K562 (cell line): ENCODE measurements around the gene PTPRM. TPM values are rescaled to one million over a fixed set of nuclear protein-coding genes. Genes with fewer than 3 reads are reported as not detected.

ENCODE experiments used
- CHD2 ChIP-seq: IDR thresholded peaks from 2 replicates; pipeline ENCODE4 v1.6.1; 2011; ENCODE audit warnings: low read depth, low read length
- CTCF ChIP-seq, 3 experiments: IDR thresholded peaks in 2 of 3; conservative IDR thresholded peaks in 1 of 3; 2 replicates each; pipeline ENCODE4 v1.5.1; 2011 to 2012; ENCODE audit warnings: low read length in 3 of 3, mild to moderate bottlenecking in 3 of 3, control low read depth in 2 of 3, improper control_type of control experiment in 1 of 3, inconsistent platforms in 1 of 3, low read depth in 1 of 3, mixed read lengths in 1 of 3, moderate library complexity in 1 of 3; ENCODE audit not compliant: insufficient read depth in 2 of 3
- CTCFL ChIP-seq: IDR thresholded peaks from 2 replicates; pipeline ENCODE4 v1.6.1; 2011; ENCODE audit warnings: borderline replicate concordance, low read depth, mild to moderate bottlenecking, moderate library complexity, low read length; ENCODE audit not compliant: insufficient read depth, poor library complexity, severe bottlenecking
- E2F4 ChIP-seq: sonication (generic); formaldehyde crosslinking; IDR thresholded peaks from 2 replicates; pipeline ENCODE4 v1.8.0; 2022; ENCODE audit warnings: mild to moderate bottlenecking, low read depth, missing genetic modification reagents
- ETV1 ChIP-seq: fragments of 450-650 bp; conservative IDR thresholded peaks from 2 replicates; pipeline ENCODE4 v1.6.1; 2016; ENCODE audit warnings: missing genetic modification characterization, control low read depth, low read depth, missing compliant biosample characterization
- EZH2 ChIP-seq: IDR thresholded peaks from 2 replicates; pipeline ENCODE4 v1.6.1; 2012; ENCODE audit warnings: low read depth, mild to moderate bottlenecking, inconsistent platforms, low read length, borderline replicate concordance
- L3MBTL2 ChIP-seq: fragments of 450-650 bp; IDR thresholded peaks from 2 replicates; pipeline ENCODE4 v1.6.1; 2016; ENCODE audit warnings: mild to moderate bottlenecking, moderate library complexity
- RAD21 ChIP-seq, 2 experiments: fragments of 250-450 bp in 1 of 2; fragments of 450-650 bp in 1 of 2; sonication (Bioruptor Pico) in 1 of 2; formaldehyde crosslinking in 1 of 2; IDR thresholded peaks in 1 of 2; conservative IDR thresholded peaks in 1 of 2; 2 replicates each; pipeline versions ENCODE4 v1.4.0 to v1.8.0; 2020 to 2022; ENCODE audit warnings: mild to moderate bottlenecking in 2 of 2, moderate library complexity in 1 of 2
- RBFOX2 ChIP-seq: fragments of 200-400 bp; formaldehyde crosslinking; IDR thresholded peaks from 2 replicates; pipeline ENCODE4 v1.6.1; 2017; ENCODE audit warnings: low read depth, mild to moderate bottlenecking, low read length, moderate library complexity
- SMAD3 ChIP-seq: fragments of 450-650 bp; formaldehyde crosslinking; conservative IDR thresholded peaks from 2 replicates; pipeline ENCODE4 v1.4.0; 2020; ENCODE audit warnings: mild to moderate bottlenecking
- SMC3 ChIP-seq: conservative IDR thresholded peaks from 2 replicates; pipeline ENCODE4 v1.6.1; 2011; ENCODE audit warnings: low read depth, low read length, improper control_type of control experiment; ENCODE audit not compliant: insufficient read depth
- SNRNP70 ChIP-seq: fragments of 200-400 bp; formaldehyde crosslinking; optimal IDR thresholded peaks from 2 replicates; pipeline ENCODE3; 2017; ENCODE audit warnings: low read depth, low read length
- STAG1 ChIP-seq: sonication (generic); formaldehyde crosslinking; IDR thresholded peaks from 2 replicates; pipeline ENCODE4 v1.5.0; 2020; ENCODE audit warnings: missing genetic modification reagents, borderline replicate concordance
- TCF7 ChIP-seq: sonication (generic); IDR thresholded peaks from 2 replicates; pipeline ENCODE4 v1.6.1; 2016; ENCODE audit warnings: antibody characterized with exemption, borderline replicate concordance
- UBTF ChIP-seq, 2 experiments: IDR thresholded peaks; 2 replicates each; pipeline ENCODE4 v1.6.1; 2012; ENCODE audit warnings: improper control_type of control experiment in 2 of 2, low read depth in 2 of 2, low read length in 2 of 2, borderline replicate concordance in 1 of 2
- ZNF311 ChIP-seq: fragments of 250-450 bp; sonication (Bioruptor Pico); IDR thresholded peaks from 2 replicates; pipeline ENCODE4 v1.4.0; 2020; ENCODE audit warnings: mild to moderate bottlenecking, moderate library complexity
- polyA plus RNA-seq, 8 experiments: library from polyadenylated mRNA; depleted of rRNA in 4 of 8; stranded (reverse) in 5 of 8; unstranded in 3 of 8; fragments of >200 nt; fragmentation: Nextera tagmentation in 2 of 8; fragmentation: Illumina TruSeq in 1 of 8; extraction: Ambion mirVana in 2 of 8; extraction: Trizol in 1 of 8; gene quantifications; 2 replicates each; pipeline versions ENCODE4 v1.2.1 to v1.2.3, GENCODE V29; 2011 to 2014; ENCODE audit warnings: inconsistent platforms in 1 of 8, missing spikeins in 1 of 8
- total RNA-seq, 7 experiments: library from RNA; depleted of rRNA in 6 of 7; stranded (reverse); fragments of >200 nt in 6 of 7; fragmentation: Illumina TruSeq in 2 of 7; extraction: Trizol in 2 of 7; gene quantifications; 2 replicates each; pipeline versions ENCODE4 v1.2.1 to v1.2.3, GENCODE V29; 2011 to 2021; ENCODE audit warnings: low replicate concordance in 1 of 7

Gene PTPRM
- total and polyA plus RNA-seq, 9 of the 15 experiments (the other 6 are each of a cell fraction or from before 2014, with no cell fraction given): 0.03 to 0.16 (median 0.08) TPM; not detected in 3

- TF ChIP-seq STAG1 (peak; percentile 21; the same call in 1 of the 2 replicates), CTCFL (peak; percentile 37), SMC3 (peak; percentile 48; the same call in 1 of the 2 replicates), ETV1 (tag) (peak; percentile 42), ZNF311 (CRISPR knock-in tag) (no peak), SMAD3 (CRISPR knock-in tag) (no peak), UBTF (IDR thresholded peaks at IDR 0.05; ENCODE audit: borderline replicate concordance in 1 of 2, low read depth in 2 of 2, low read length in 2 of 2) (peak; percentile 57 to 73; a peak in 1 of 4 replicates), L3MBTL2 (peak; percentile 34; the same call in 1 of the 2 replicates), E2F4 (no peak), RBFOX2 (no peak), CHD2 (no peak), SNRNP70 (no peak), EZH2 (no peak), RAD21 (CRISPR knock-in tag; conservative IDR thresholded peaks at IDR 0.05 in 1 of 2, IDR thresholded peaks at IDR 0.05 in 1 of 2) (peak in 1 of 2 experiments; percentile 52; a peak in 2 of 4 replicates), CTCF (IDR thresholded peaks at IDR 0.05 in 2 of 3, conservative IDR thresholded peaks at IDR 0.05 in 1 of 3; ENCODE audit: insufficient read depth in 2 of 3, low read depth in 1 of 3, low read length in 3 of 3) (peak; percentile 63 to 84 (median 73)), TCF7 (no peak)
These were observed 800.3 kb downstream of the PTPRM start (continued) for GRCh38 chr18:8367217-8367988.
